Measurements from ENCODE around the gene SERPINE3.

DNA sequence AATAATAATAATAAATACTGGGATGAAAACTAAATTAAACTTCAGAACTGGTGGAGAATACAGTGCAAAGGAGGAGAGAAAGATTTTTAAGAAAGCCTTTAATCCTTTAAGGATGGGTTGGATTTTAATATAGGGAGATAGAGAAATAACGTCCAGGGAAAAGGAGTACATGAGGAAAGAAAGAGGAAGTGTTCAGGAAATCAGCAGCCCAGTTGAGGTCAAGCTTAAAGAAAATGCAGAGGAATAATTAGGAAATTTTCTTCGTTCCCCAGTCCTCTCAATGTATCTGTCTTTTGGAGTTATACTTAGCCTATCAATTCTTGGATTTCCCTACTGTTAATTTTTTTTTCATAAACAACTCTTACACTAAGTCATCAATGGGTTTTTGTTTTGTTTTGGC is 65.7 kb downstream of the SERPINE3 start:
- TF ChIP-seq EZH2 (IDR thresholded peaks at IDR 0.05; ENCODE audit: borderline replicate concordance, insufficient read depth, low read length, poor library complexity, severe bottlenecking) (no peak), EP300 (conservative IDR thresholded peaks at IDR 0.05; ENCODE audit: poor library complexity, severe bottlenecking) (no peak), TAF1 (IDR thresholded peaks at IDR 0.05; ENCODE audit: low read depth) (no peak), POLR2AphosphoS5 (IDR thresholded peaks at IDR 0.05) (no peak), MXI1 (conservative IDR thresholded peaks at IDR 0.05; ENCODE audit: poor library complexity, severe bottlenecking) (no peak)
- TF ChIP-seq, protein P1, sequence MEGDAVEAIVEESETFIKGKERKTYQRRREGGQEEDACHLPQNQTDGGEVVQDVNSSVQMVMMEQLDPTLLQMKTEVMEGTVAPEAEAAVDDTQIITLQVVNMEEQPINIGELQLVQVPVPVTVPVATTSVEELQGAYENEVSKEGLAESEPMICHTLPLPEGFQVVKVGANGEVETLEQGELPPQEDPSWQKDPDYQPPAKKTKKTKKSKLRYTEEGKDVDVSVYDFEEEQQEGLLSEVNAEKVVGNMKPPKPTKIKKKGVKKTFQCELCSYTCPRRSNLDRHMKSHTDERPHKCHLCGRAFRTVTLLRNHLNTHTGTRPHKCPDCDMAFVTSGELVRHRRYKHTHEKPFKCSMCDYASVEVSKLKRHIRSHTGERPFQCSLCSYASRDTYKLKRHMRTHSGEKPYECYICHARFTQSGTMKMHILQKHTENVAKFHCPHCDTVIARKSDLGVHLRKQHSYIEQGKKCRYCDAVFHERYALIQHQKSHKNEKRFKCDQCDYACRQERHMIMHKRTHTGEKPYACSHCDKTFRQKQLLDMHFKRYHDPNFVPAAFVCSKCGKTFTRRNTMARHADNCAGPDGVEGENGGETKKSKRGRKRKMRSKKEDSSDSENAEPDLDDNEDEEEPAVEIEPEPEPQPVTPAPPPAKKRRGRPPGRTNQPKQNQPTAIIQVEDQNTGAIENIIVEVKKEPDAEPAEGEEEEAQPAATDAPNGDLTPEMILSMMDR (IDR thresholded peaks at IDR 0.05; ENCODE audit: poor library complexity, severe bottlenecking) = no peak
- TF ChIP-seq, protein P2, sequence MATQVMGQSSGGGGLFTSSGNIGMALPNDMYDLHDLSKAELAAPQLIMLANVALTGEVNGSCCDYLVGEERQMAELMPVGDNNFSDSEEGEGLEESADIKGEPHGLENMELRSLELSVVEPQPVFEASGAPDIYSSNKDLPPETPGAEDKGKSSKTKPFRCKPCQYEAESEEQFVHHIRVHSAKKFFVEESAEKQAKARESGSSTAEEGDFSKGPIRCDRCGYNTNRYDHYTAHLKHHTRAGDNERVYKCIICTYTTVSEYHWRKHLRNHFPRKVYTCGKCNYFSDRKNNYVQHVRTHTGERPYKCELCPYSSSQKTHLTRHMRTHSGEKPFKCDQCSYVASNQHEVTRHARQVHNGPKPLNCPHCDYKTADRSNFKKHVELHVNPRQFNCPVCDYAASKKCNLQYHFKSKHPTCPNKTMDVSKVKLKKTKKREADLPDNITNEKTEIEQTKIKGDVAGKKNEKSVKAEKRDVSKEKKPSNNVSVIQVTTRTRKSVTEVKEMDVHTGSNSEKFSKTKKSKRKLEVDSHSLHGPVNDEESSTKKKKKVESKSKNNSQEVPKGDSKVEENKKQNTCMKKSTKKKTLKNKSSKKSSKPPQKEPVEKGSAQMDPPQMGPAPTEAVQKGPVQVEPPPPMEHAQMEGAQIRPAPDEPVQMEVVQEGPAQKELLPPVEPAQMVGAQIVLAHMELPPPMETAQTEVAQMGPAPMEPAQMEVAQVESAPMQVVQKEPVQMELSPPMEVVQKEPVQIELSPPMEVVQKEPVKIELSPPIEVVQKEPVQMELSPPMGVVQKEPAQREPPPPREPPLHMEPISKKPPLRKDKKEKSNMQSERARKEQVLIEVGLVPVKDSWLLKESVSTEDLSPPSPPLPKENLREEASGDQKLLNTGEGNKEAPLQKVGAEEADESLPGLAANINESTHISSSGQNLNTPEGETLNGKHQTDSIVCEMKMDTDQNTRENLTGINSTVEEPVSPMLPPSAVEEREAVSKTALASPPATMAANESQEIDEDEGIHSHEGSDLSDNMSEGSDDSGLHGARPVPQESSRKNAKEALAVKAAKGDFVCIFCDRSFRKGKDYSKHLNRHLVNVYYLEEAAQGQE (IDR thresholded peaks at IDR 0.05; ENCODE audit: borderline replicate concordance) = no peak
